Sigmoid colon (tissue), 7 donors: ENCODE data around the gene LILRA6. TPM values are rescaled to one million over a fixed set of nuclear protein-coding genes. Genes with fewer than 3 reads are reported as not detected.

Source experiments
- DNase-seq: peaks from one replicate; pipeline ENCODE4 v3.0.0-alpha.2; 2019
- H3K27ac ChIP-seq, 4 donors: fragments of 200-600 bp; sonication (generic); one replicate each; pipeline ENCODE4 v1.5.1; 2016 to 2019; ENCODE audit warnings: mild to moderate bottlenecking in 1 of 4
- H3K27me3 ChIP-seq, 3 donors: fragments of 200-600 bp; sonication (generic); one replicate each; pipeline ENCODE4 v1.5.1; 2019; ENCODE audit warnings: mild to moderate bottlenecking in 1 of 3
- H3K36me3 ChIP-seq, 4 donors: fragments of 200-600 bp; sonication (generic); one replicate each; pipeline ENCODE4 v1.5.1; 2016 to 2019
- H3K4me1 ChIP-seq, 4 donors: fragments of 200-600 bp; sonication (generic); one replicate each; pipeline ENCODE4 v1.5.1; 2017 to 2019
- H3K4me3 ChIP-seq, 4 donors: fragments of 200-600 bp; sonication (generic); one replicate each; pipeline ENCODE4 v1.5.1; 2017 to 2019; ENCODE audit warnings: mild to moderate bottlenecking in 2 of 4, moderate library complexity in 1 of 4
- H3K9me3 ChIP-seq, 4 donors: fragments of 200-600 bp in 3 of 4; sonication (generic) in 3 of 4; one replicate each; pipeline versions ENCODE4 v1.5.1 to v1.6.1; 2013 to 2019
- EP300 ChIP-seq, 4 donors: sonication (generic); formaldehyde crosslinking; IDR thresholded peaks; one replicate each; pipeline ENCODE4 v1.6.1; 2017; ENCODE audit warnings: antibody characterized with exemption in 4 of 4
- POLR2A ChIP-seq, 2 donors: fragments of 450-650 bp; IDR thresholded peaks; one replicate each; pipeline ENCODE4 v1.6.1; 2016; ENCODE audit warnings: antibody characterized with exemption in 2 of 2, mild to moderate bottlenecking in 2 of 2, moderate library complexity in 2 of 2
- POLR2AphosphoS5 ChIP-seq, 4 donors: sonication (generic); formaldehyde crosslinking; IDR thresholded peaks; one replicate each; pipeline ENCODE4 v1.6.1; 2017; ENCODE audit warnings: antibody characterized with exemption in 4 of 4
- WGBS, 2 donors: extraction: QIAGEN DNeasy Blood & Tissue Kit; methylation state at CpG; one replicate each; pipeline ENCODE4 v1.1.7; 2013; 5-methylcytosine and 5-hydroxymethylcytosine counted together
- intact Hi-C: fragments of 100-400 bp; cut with DNase I; formaldehyde crosslinking; loops from one replicate; pipeline ENCODE4 v1.15.1; 2023
- polyA plus RNA-seq, 3 donors: library from polyadenylated mRNA; stranded (reverse); fragments of 200-250 nt; gene quantifications; one replicate each; pipeline ENCODE4 v1.2.3, GENCODE V29; 2013
- total RNA-seq, 4 donors: library from RNA; depleted of rRNA; stranded (reverse); fragments of >200 nt; gene quantifications; one replicate each; pipeline ENCODE4 v1.1.0, GENCODE V29; 2016
- TF ChIP-seq, protein P1 (sequence below), 4 experiments: fragments of 450-650 bp in 3 of 4; fragments of 200-600 bp in 1 of 4; IDR thresholded peaks; one replicate each; pipeline ENCODE4 v1.5.1; 2016 to 2019; ENCODE audit warnings: antibody characterized with exemption in 4 of 4, mild to moderate bottlenecking in 3 of 4, moderate library complexity in 2 of 4
- donor health status: healthy with polysubstance abuse.
- donor health status: Bipolar disorder and iron deficiency.
- donor health status: healthy.

Gene LILRA6
- total and polyA plus RNA-seq, 7 donors, result 1.2 to 3.2 (median 2.2) TPM

- peaks cover 0 to 41% (median 29%) of the 10 kb centered on the region in 4 donors for H3K4me1 ChIP-seq
- TF ChIP-seq POLR2A (IDR thresholded peaks at IDR 0.05), result no peak
- TF ChIP-seq, protein P1, sequence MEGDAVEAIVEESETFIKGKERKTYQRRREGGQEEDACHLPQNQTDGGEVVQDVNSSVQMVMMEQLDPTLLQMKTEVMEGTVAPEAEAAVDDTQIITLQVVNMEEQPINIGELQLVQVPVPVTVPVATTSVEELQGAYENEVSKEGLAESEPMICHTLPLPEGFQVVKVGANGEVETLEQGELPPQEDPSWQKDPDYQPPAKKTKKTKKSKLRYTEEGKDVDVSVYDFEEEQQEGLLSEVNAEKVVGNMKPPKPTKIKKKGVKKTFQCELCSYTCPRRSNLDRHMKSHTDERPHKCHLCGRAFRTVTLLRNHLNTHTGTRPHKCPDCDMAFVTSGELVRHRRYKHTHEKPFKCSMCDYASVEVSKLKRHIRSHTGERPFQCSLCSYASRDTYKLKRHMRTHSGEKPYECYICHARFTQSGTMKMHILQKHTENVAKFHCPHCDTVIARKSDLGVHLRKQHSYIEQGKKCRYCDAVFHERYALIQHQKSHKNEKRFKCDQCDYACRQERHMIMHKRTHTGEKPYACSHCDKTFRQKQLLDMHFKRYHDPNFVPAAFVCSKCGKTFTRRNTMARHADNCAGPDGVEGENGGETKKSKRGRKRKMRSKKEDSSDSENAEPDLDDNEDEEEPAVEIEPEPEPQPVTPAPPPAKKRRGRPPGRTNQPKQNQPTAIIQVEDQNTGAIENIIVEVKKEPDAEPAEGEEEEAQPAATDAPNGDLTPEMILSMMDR (IDR thresholded peaks at IDR 0.05), result no peak
- no peak for TF ChIP-seq POLR2AphosphoS5 (IDR thresholded peaks at IDR 0.05)
- TF ChIP-seq EP300 (IDR thresholded peaks at IDR 0.05), result no peak
- H3K27me3 ChIP-seq, result no peaks in the 10 kb centered on the region
- WGBS, 2 donors, result 67 to 78% methylated on average over 12 of the region's 12 CpGs
- intact Hi-C loops, result no loop called here
- H3K27ac ChIP-seq, result peak overlapping the region in 1 of 4 donors; percentile 76
- peaks cover 17 to 24% (median 19%) of the 10 kb centered on the region in 4 donors for H3K36me3 ChIP-seq
- no peak overlapping the region for H3K4me3 ChIP-seq
- DNase-seq, result no peak
- no peaks in the 10 kb centered on the region for H3K9me3 ChIP-seq
These were observed 31.4 kb downstream of the LILRA6 start for GRCh38 chr19:54211235-54211634.

GRCh38 chr19:54209811-54210494, 32.6 kb downstream of the LILRA6 start:
- Histone ChIP-seq H3K4me3 (no peak overlapping the region), H3K9me3 (no peaks in the 10 kb centered on the region), H3K4me1 (peaks cover 0 to 54% (median 40%) of the 10 kb centered on the region in 4 donors), H3K27me3 (no peaks in the 10 kb centered on the region), H3K36me3 (peaks cover 22 to 36% (median 27%) of the 10 kb centered on the region in 4 donors), H3K27ac (peak overlapping the region; percentile 65 to 76 (median 76))
- DNase-seq, result peak; percentile 96
- TF ChIP-seq, protein P1 (IDR thresholded peaks at IDR 0.05), result no peak
- TF ChIP-seq POLR2A (IDR thresholded peaks at IDR 0.05), result no peak
- peak in 2 of 4 donors; percentile 24 to 28 for TF ChIP-seq EP300 (IDR thresholded peaks at IDR 0.05)
- TF ChIP-seq POLR2AphosphoS5 (IDR thresholded peaks at IDR 0.05), result peak; percentile 20 to 78 (median 53)
- WGBS, 2 donors, result 3 to 23% methylated on average over 10 of the region's 10 CpGs
- intact Hi-C loops, result loop anchor here (10.0 kb wide), 1 partner anchor 255 kb away; the partner anchor contains the start of gene LENG9

DNA sequence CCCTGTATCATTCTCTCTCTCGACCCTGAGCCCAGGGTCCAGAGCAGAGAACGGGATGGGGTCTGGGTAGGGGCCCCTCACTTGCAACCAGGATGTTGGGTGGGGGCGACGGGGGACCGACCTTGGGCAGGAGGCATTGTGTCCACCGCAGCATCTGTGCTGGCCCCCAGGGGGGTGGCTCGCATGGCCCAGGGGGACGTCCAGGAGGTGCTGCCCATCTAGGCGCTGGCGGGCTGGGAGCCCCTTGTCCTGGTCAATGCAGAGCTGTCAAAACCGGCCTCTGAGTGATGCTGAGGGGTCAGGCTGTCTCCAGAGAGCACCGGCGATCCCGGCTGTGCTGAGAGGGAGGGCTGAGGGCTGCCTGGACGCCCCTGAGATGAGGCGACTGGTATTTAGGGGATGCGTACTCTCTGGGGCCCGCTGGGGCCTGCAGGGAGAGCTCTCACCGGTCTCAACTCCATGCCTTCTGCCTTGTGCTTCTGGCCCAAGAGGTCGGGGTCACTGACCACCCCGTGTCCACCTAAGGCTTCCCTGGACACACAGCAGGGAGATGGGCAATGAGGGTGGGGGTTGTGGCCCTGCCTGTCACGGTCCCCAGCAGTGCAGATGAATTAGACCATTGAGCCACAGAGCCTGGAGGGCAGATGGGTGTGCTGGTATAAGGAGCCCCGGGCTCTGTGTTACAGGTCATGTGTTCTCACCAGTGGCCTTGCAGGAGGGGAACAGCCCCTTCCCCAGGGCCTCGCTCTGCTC, 33.4 kb downstream of the LILRA6 start:
- intact Hi-C loops, result loop anchor here (10.0 kb wide), 1 partner anchor 256 kb away; the partner anchor contains the start of gene LENG9
- no peak for DNase-seq
- Histone ChIP-seq H3K9me3 (no peaks in the 10 kb centered on the region), H3K36me3 (peaks cover 23 to 44% (median 27%) of the 10 kb centered on the region in 4 donors), H3K4me3 (no peak overlapping the region), H3K27me3 (no peaks in the 10 kb centered on the region), H3K4me1 (peaks cover 0 to 61% (median 47%) of the 10 kb centered on the region in 4 donors), H3K27ac (peak overlapping the region; percentile 65 to 76 (median 76))
- TF ChIP-seq, protein P1 (IDR thresholded peaks at IDR 0.05), result no peak
- no peak for TF ChIP-seq EP300 (IDR thresholded peaks at IDR 0.05)
- TF ChIP-seq POLR2AphosphoS5 (IDR thresholded peaks at IDR 0.05), result no peak
- no peak for TF ChIP-seq POLR2A (IDR thresholded peaks at IDR 0.05)
- 50 to 58% methylated on average over 24 of the region's 24 CpGs for WGBS, 2 donors

DNA sequence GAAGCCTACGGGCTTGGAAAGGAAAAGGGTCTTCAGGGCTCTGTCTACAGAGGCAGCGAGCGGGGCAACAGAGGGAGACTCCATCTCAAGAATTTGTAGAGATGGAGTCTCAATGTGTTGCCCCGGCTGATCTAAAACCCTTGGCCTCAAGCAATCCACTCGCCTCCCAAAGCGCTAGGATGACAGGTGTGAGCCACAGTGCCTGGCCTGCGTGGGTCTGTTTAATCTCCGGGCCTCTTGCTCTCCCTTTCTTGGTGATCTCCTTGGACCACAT, 33.9 kb downstream of the LILRA6 start:
- Histone ChIP-seq H3K27ac (peak overlapping the region; percentile 65 to 76 (median 76)), H3K27me3 (no peaks in the 10 kb centered on the region), H3K36me3 (peaks cover 23 to 49% (median 30%) of the 10 kb centered on the region in 4 donors), H3K4me3 (no peak overlapping the region), H3K4me1 (peaks cover 0 to 66% (median 52%) of the 10 kb centered on the region in 4 donors), H3K9me3 (no peaks in the 10 kb centered on the region)
- intact Hi-C loops, result loop anchor here (10.0 kb wide), 1 partner anchor 256 kb away; the partner anchor contains the start of gene LENG9
- 59 to 72% methylated on average over 8 of the region's 8 CpGs for WGBS, 2 donors
- TF ChIP-seq POLR2AphosphoS5 (IDR thresholded peaks at IDR 0.05), result no peak
- TF ChIP-seq EP300 (IDR thresholded peaks at IDR 0.05), result no peak
- TF ChIP-seq, protein P1 (IDR thresholded peaks at IDR 0.05), result no peak
- TF ChIP-seq POLR2A (IDR thresholded peaks at IDR 0.05), result no peak
- DNase-seq, result no peak
